Caco-2 (cell line): Measurements from ENCODE around the gene DLD. TPM values are rescaled to one million over a fixed set of nuclear protein-coding genes. Genes with fewer than 3 reads are reported as not detected.

ENCODE experiments used
- BruUV-seq: library from RNA; stranded (reverse); fragments of 400-500 nt; replicated peaks from 2 replicates; lab custom pipeline; 2021; lab: Mats Ljungman, UMichigan
- CTCF ChIA-PET: fragments of 300-600 bp; sonication (Branson Sonifier 250); formaldehyde crosslinking; loops from one replicate; lab custom pipeline; 2022; ENCODE audit warnings: antibody characterized with exemption; lab: Charles Lee
- POLR2A ChIA-PET: fragments of 300-600 bp; sonication (Branson Sonifier 250); formaldehyde crosslinking; loops from one replicate; lab custom pipeline; 2022; ENCODE audit warnings: antibody characterized with exemption; lab: Charles Lee
- DNase-seq, 2 experiments: peaks; one replicate each; pipeline versions ENCODE4 v3.0.0 to v3.0.0-alpha.2; 2020 to 2022
- H3K27me3 ChIP-seq: replicated peaks from 2 replicates; pipeline ENCODE4 v1.6.0; 2011; ENCODE audit warnings: low read length; ENCODE audit not compliant: control insufficient read depth, insufficient read depth
- H3K36me3 ChIP-seq: 2 replicates; pipeline ENCODE4 v1.5.1; 2011; ENCODE audit warnings: low read length; ENCODE audit not compliant: control insufficient read depth, insufficient read depth
- H3K4me1 ChIP-seq: fragments of 250-450 bp; sonication (Bioruptor Pico); 2 replicates; pipeline ENCODE4 v1.5.1; 2020; ENCODE audit warnings: mild to moderate bottlenecking
- H3K4me3 ChIP-seq: 2 replicates; pipeline ENCODE4 v1.5.1; 2011; ENCODE audit warnings: low read depth, mild to moderate bottlenecking, control low read depth, low read length
- H3K9me3 ChIP-seq: fragments of 250-450 bp; sonication (Bioruptor Pico); 2 replicates; pipeline ENCODE4 v1.5.1; 2020; ENCODE audit warnings: mild to moderate bottlenecking, moderate library complexity
- H3K27ac Mint-ChIP-seq: one replicate; pipeline ENCODE4 v1.8.0; 2022; ENCODE audit warnings: mixed read lengths; ENCODE audit not compliant: unreplicated experiment
- H3K27me3 Mint-ChIP-seq: one replicate; pipeline ENCODE4 v1.8.0; 2022; ENCODE audit warnings: mixed read lengths; ENCODE audit not compliant: insufficient read depth, unreplicated experiment
- H3K36me3 Mint-ChIP-seq: one replicate; pipeline ENCODE4 v1.8.0; 2022; ENCODE audit warnings: mild to moderate bottlenecking, mixed read lengths; ENCODE audit not compliant: insufficient read depth, unreplicated experiment
- H3K4me1 Mint-ChIP-seq: one replicate; pipeline ENCODE4 v1.8.0; 2022; ENCODE audit warnings: low read depth, mixed read lengths; ENCODE audit not compliant: unreplicated experiment
- H3K4me3 Mint-ChIP-seq: one replicate; pipeline ENCODE4 v1.8.0; 2022; ENCODE audit warnings: mild to moderate bottlenecking, moderate library complexity, mixed read lengths; ENCODE audit not compliant: unreplicated experiment
- H3K9me3 Mint-ChIP-seq: one replicate; pipeline ENCODE4 v1.8.0; 2022; ENCODE audit warnings: mixed read lengths; ENCODE audit not compliant: unreplicated experiment
- intact Hi-C: fragments of 100-400 bp; cut with micrococcal nuclease; formaldehyde crosslinking; loops from one replicate; pipeline ENCODE4 v1.10.0; 2022; ENCODE audit not compliant: unreplicated experiment
- total RNA-seq: library from RNA; stranded (reverse); gene quantifications from 2 replicates; pipeline ENCODE4 v1.2.3, GENCODE V29; 2022
- TF ChIP-seq, protein P1 (sequence below), 2 experiments: fragments of 200-600 bp in 1 of 2; IDR thresholded peaks; 1 replicate in 1 of 2; 2 replicates in 1 of 2; pipeline versions ENCODE4 v1.5.1 to v1.8.0; 2011 to 2022; ENCODE audit warnings: antibody characterized with exemption in 1 of 2, control low read depth in 1 of 2, inconsistent platforms in 1 of 2, low read depth in 1 of 2, low read length in 1 of 2, mild to moderate bottlenecking in 1 of 2, moderate library complexity in 1 of 2; ENCODE audit not compliant: insufficient read depth in 1 of 2, severe bottlenecking in 1 of 2, unreplicated experiment in 1 of 2

Gene DLD
- total RNA-seq, 1 experiment from 2014 or later: 141 TPM

DNA sequence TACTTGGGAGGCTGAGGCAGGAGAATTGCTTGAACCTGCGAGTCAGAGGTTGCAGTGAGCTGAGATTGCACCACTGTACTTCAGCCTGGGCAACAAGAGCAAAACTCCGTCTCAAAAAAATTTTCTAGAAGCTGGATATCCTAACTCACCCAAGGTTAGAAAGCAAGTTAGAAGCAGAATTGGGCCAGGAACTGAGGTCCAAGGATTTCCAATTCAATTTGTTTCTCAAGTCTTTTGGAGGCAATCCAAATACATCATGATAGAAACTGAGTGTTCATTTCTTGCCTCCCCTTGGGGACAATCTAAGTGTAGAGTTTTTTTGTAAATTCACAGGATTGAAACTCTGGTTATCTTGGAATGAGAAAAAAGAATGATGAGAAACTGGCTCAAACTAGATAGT, 66.5 kb downstream of the DLD start:
- BruUV-seq: no TSS peak
- Histone ChIP-seq H3K4me3 (no peak overlapping the region), H3K27me3 (no peaks in the 10 kb centered on the region), H3K9me3 (no peaks in the 10 kb centered on the region), H3K4me1 (peaks cover 36% of the 10 kb centered on the region), H3K36me3 (peaks cover 11% of the 10 kb centered on the region)
- ChIA-PET POLR2A (no interaction called here), CTCF (no interaction called here)
- Mint-ChIP-seq H3K27ac (no peak overlapping the region), H3K36me3 (peaks cover 100% of the 10 kb centered on the region), H3K9me3 (no peaks in the 10 kb centered on the region), H3K4me1 (peaks cover 23% of the 10 kb centered on the region), H3K4me3 (no peak overlapping the region), H3K27me3 (no peaks in the 10 kb centered on the region)
- DNase-seq: no peak
- intact Hi-C loops: no loop called here
- TF ChIP-seq, protein P1, sequence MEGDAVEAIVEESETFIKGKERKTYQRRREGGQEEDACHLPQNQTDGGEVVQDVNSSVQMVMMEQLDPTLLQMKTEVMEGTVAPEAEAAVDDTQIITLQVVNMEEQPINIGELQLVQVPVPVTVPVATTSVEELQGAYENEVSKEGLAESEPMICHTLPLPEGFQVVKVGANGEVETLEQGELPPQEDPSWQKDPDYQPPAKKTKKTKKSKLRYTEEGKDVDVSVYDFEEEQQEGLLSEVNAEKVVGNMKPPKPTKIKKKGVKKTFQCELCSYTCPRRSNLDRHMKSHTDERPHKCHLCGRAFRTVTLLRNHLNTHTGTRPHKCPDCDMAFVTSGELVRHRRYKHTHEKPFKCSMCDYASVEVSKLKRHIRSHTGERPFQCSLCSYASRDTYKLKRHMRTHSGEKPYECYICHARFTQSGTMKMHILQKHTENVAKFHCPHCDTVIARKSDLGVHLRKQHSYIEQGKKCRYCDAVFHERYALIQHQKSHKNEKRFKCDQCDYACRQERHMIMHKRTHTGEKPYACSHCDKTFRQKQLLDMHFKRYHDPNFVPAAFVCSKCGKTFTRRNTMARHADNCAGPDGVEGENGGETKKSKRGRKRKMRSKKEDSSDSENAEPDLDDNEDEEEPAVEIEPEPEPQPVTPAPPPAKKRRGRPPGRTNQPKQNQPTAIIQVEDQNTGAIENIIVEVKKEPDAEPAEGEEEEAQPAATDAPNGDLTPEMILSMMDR (IDR thresholded peaks at IDR 0.05; ENCODE audit: insufficient read depth in 1 of 2, low read depth in 1 of 2, low read length in 1 of 2, severe bottlenecking in 1 of 2, unreplicated experiment in 1 of 2): no peak

DNA sequence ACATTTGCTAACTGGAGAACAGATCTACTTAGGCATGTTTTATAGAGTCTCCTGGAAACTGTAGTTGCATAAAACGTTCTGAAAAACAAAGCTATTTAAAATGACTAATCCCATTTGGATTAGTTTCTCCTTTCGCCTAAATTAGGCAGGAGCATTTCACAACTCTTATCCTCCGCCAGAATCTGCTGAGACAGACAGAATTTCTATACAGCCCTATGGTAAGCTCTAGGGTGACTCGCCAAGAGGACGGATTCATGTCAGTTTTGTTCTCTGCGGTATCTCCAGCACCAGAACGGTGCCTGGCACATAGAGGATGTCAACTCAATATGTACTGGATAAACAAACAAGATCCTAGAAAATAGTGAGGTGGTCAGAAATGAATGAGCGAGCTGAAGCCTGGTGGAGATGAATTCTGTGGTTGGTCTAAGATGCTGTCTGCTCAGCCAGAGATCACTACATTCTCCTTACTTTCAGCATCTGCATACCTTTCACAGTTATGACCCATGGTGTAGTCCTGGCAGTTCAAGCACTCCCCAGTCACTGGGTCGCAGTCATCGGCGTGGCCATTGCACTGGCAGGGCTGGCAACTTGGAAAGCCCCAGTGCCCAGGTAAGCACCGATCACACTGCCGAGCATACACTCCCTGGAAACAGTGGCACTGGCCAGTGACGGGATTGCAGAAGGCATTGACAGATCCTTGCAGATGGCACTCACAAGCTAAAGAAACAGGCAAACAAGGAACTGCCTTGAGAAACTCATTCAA, 68.0 kb downstream of the DLD start:
- intact Hi-C loops: no loop called here
- Histone ChIP-seq H3K4me1 (peaks cover 22% of the 10 kb centered on the region), H3K9me3 (no peaks in the 10 kb centered on the region), H3K36me3 (peaks cover 8% of the 10 kb centered on the region), H3K4me3 (no peak overlapping the region), H3K27me3 (no peaks in the 10 kb centered on the region)
- H3K4me1 Mint-ChIP-seq: peaks cover 9% of the 10 kb centered on the region
- ChIA-PET CTCF (interaction anchor here (0.5 kb wide), 1 partner anchor 74 kb away, joined by 3 read pairs; no protein-coding TSS in a partner anchor), POLR2A (no interaction called here)
- BruUV-seq: no TSS peak
- no peaks in the 10 kb centered on the region for H3K9me3 Mint-ChIP-seq
- TF ChIP-seq, protein P1 (IDR thresholded peaks at IDR 0.05; ENCODE audit: insufficient read depth in 1 of 2, low read depth in 1 of 2, low read length in 1 of 2, severe bottlenecking in 1 of 2, unreplicated experiment in 1 of 2): no peak
- H3K36me3 Mint-ChIP-seq: peaks cover 100% of the 10 kb centered on the region
- H3K4me3 Mint-ChIP-seq: no peak overlapping the region
- no peaks in the 10 kb centered on the region for H3K27me3 Mint-ChIP-seq
- H3K27ac Mint-ChIP-seq: no peak overlapping the region
- no peak for DNase-seq

DNA sequence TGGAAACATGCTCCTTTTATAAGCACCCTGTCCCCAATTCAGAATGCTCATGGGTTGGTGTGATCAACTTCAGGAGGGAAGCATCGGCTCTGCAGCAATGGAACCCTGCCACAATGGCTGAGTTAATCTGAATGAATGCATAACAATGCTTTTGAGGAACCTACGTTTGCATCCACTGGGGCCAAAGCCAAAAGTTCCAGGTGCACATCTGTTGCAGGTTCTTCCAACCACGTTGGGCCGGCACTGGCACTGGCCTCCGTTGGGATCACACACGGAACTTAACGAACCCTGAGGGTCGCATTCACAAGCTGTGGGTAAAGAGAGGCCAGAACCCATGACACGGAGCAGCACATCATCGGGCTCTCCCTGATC, 68.5 kb downstream of the DLD start:
- ChIA-PET CTCF (no interaction called here), POLR2A (no interaction called here)
- TF ChIP-seq, protein P1 (IDR thresholded peaks at IDR 0.05; ENCODE audit: insufficient read depth in 1 of 2, low read depth in 1 of 2, low read length in 1 of 2, severe bottlenecking in 1 of 2, unreplicated experiment in 1 of 2): no peak
- Mint-ChIP-seq H3K4me1 (peaks cover 7% of the 10 kb centered on the region), H3K4me3 (no peak overlapping the region), H3K9me3 (no peaks in the 10 kb centered on the region), H3K36me3 (peaks cover 100% of the 10 kb centered on the region), H3K27me3 (no peaks in the 10 kb centered on the region), H3K27ac (no peak overlapping the region)
- no peaks in the 10 kb centered on the region for H3K9me3 ChIP-seq
- BruUV-seq: no TSS peak
- intact Hi-C loops: no loop called here
- H3K4me1 ChIP-seq: peaks cover 16% of the 10 kb centered on the region
- no peak overlapping the region for H3K4me3 ChIP-seq
- peaks cover 8% of the 10 kb centered on the region for H3K36me3 ChIP-seq
- DNase-seq: no peak
- no peaks in the 10 kb centered on the region for H3K27me3 ChIP-seq
